GM19463 (cell line): ENCODE results near the gene FER1L5.

ENCODE experiments used
- ATAC-seq: cut with Tn5 transposase; IDR thresholded peaks from one replicate; pipeline ENCODE4 v1.9.1; 2021; ENCODE audit warnings: mild to moderate bottlenecking, moderate library complexity; ENCODE audit not compliant: unreplicated experiment

Gene FER1L5

GRCh38 chr2:96739076-96739632, 96.6 kb downstream of the FER1L5 start:
- ATAC-seq: no peak

DNA sequence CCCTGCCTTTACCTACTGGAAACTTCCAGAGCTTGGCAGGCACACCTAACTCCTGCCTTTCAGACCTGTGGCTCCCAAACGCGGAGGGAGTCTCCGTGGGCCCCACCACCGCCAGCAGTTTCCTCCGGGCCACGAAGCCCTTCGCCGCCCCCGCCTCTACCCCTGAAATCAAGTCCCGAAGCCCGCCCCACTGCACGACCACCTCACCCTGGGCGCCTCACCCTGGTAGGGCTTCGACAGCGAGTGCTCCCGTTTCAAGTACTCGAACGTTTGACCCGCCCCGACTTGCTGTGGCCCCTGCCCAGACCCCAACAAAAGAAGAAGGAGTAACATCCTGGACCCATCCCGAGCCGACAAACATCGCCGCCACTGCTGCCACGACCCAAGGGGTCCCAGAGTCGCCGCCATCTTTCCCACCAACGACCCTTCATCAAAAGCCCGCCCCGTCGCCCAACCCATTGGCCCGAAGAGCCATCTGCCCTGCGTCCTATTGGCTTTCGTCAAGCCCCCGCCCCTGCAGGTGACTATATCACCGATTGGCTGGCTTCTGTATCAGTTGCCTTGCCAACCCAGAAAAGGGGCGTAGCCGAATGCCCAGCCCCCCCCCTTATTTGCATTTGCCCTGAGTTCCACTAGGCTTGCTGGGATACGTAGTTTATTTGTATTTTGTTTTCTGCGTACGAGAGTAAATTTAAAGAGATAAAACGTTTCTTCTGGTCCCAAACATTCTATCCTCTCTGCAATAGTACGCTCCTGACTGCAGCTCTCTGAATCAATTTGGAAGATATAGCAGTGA, 97.3 kb downstream of the FER1L5 start, which contains the start of gene LMAN2L:
Gene LMAN2L, minus strand, starts transcription at position 432 of the 796 bp plus-strand sequence. Its CDS starts 24 bp downstream, at position 408.
- ATAC-seq: peak; percentile 99

DNA sequence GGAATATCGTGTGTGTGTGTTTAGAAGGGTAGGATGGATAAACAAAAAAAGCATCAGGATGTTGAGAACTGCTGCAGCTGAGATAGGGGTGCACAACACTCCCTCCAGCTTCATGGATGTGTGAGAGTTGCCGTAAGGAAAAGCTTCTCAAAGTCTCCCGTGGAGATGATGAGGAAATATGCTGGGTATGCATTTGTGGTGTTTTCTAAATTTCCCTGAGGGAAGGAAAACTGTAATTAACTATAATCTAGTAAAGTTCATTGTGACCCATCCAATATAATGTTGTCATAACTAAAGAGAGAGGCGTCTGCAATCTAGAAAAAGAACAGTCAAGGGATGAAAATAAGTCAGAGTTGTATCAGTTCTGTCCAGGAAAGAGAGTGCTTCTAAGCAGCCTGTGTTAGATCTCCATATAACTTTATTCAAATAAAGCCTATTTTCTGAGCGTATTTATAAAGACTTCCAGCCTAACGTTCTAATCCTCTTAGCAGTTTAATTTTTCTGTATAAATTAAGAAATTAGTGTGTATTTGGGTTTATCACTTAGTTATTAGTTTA, 104.6 kb downstream of the FER1L5 start:
- ATAC-seq: no peak

GRCh38 chr2:96751800-96752199, 109.2 kb downstream of the FER1L5 start:
- no peak for ATAC-seq

DNA sequence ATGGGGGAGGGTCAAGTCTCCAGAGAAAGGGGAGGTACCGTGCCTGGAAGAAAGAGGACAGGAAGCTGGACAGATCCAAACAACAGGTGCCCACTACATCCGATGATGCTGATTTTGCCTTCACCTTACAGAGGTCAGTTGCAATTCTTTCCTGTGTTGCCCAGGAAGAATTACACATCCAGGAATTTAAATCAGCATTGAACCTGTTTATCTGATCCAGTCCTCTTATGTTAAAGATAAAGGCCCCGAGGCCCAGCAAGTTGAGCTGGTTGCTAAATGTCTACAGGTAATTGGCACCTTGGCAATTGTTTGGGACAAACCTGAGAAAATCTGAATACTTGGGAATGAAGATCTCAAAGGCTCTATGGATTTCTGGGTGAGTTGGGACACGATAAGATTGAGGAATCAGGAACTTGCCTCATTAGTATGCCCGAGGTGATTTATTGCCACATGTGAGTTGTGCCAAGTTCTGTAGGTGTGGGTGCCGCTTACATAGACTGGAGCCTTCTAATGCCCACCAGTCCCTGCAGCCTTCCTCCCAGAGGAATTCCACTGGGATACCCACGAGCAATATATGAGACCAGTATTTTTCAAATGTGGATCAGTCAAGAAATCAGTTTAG, 111.2 kb downstream of the FER1L5 start:
- no peak for ATAC-seq

GRCh38 chr2:96754317-96754716, 111.8 kb downstream of the FER1L5 start:
- no peak for ATAC-seq
